ENCODE data around the gene MAPK6. TPM values are rescaled to one million over a fixed set of nuclear protein-coding genes. Genes with fewer than 3 reads are reported as not detected.

MAPK6 gene
- total and polyA plus RNA-seq, 2 donors (not counting 1 experiment from before 2014, with no cell fraction given) = 3.2 to 17.9 TPM

DNA sequence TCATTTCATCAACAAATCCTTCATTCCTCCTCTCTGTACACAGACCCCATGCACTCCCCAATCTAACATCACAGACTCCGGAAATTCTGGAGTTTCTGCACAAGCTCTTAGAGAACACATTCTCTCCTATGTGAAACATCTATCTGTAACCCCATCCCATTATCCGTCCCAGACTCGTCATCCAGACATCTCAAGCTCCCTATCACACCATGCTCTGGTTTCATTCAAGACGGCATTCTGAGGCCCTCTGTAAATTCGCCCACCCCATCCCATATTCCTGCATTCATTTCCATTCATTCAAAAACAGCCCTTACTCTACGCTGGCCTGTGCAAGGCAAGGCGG, 48.0 kb upstream of the MAPK6 start:
- Histone ChIP-seq H3K4me3 (ENCODE audit: control extremely low read depth in 1 of 5, extremely low read depth in 1 of 5, insufficient read depth in 1 of 5, low read depth in 2 of 5, low read length in 4 of 5) (peak overlapping the region; percentile 53 to 96 (median 90)), H4K20me1 (ENCODE audit: control insufficient read depth, insufficient read depth, low read length, poor library complexity, severe bottlenecking) (no peaks in the 10 kb centered on the region), H3K27ac (ENCODE audit: low read length in 2 of 2) (peak overlapping the region; percentile 46 to 78), H3K27me3 (replicated peaks in 1 of 4; ENCODE audit: control extremely low read depth in 1 of 4, control insufficient read depth in 3 of 4, insufficient read depth in 4 of 4, low read length in 3 of 4) (no peaks in the 10 kb centered on the region), H3K36me3 (replicated peaks in 1 of 2; ENCODE audit: control extremely low read depth in 1 of 2, control insufficient read depth in 1 of 2, extremely low read depth in 1 of 2, insufficient read depth in 2 of 2, low read length in 1 of 2) (no peaks in the 10 kb centered on the region), H3K4me1 (ENCODE audit: control insufficient read depth in 2 of 2, insufficient read depth in 2 of 2, low read length in 2 of 2) (peaks cover 7 to 14% of the 10 kb centered on the region in 2 donors), H2AFZ (ENCODE audit: insufficient read depth, low read depth, low read length, poor library complexity, severe bottlenecking) (peak overlapping the region; percentile 92), H3K9me3 (ENCODE audit: control extremely low read depth in 1 of 3, control insufficient read depth in 2 of 3, insufficient read depth in 1 of 3, low read length in 2 of 3) (peaks cover 0 to 27% (median 11%) of the 10 kb centered on the region in 3 donors), H3K4me2 (replicated peaks; ENCODE audit: low read depth, low read length, poor library complexity, severe bottlenecking) (peak overlapping the region; percentile 81), H3K79me2 (ENCODE audit: control insufficient read depth, insufficient read depth, low read length) (peaks cover 48% of the 10 kb centered on the region), H3K9ac (ENCODE audit: low read length) (peak overlapping the region; percentile 89)
- no peak for TF ChIP-seq EZH2 (IDR thresholded peaks at IDR 0.05; ENCODE audit: borderline replicate concordance, insufficient read depth, low read depth, low read length, poor library complexity, severe bottlenecking)
- TF ChIP-seq, protein P1, sequence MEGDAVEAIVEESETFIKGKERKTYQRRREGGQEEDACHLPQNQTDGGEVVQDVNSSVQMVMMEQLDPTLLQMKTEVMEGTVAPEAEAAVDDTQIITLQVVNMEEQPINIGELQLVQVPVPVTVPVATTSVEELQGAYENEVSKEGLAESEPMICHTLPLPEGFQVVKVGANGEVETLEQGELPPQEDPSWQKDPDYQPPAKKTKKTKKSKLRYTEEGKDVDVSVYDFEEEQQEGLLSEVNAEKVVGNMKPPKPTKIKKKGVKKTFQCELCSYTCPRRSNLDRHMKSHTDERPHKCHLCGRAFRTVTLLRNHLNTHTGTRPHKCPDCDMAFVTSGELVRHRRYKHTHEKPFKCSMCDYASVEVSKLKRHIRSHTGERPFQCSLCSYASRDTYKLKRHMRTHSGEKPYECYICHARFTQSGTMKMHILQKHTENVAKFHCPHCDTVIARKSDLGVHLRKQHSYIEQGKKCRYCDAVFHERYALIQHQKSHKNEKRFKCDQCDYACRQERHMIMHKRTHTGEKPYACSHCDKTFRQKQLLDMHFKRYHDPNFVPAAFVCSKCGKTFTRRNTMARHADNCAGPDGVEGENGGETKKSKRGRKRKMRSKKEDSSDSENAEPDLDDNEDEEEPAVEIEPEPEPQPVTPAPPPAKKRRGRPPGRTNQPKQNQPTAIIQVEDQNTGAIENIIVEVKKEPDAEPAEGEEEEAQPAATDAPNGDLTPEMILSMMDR (IDR thresholded peaks at IDR 0.05) = no peak
- Mint-ChIP-seq H3K9me3 (ENCODE audit: insufficient read depth) (peaks cover 3% of the 10 kb centered on the region), H3K4me3 (peak overlapping the region; percentile 96), H3K27ac (peak overlapping the region; percentile 96), H3K27me3 (no peaks in the 10 kb centered on the region), H3K4me1 (peaks cover 23% of the 10 kb centered on the region)
- no peak for DNase-seq
- ChIA-PET CTCF (interaction anchor here (0.6 to 2.7 kb wide), 4 partner anchors 17 to 259 kb away, joined by 3 to 22 read pairs (median 3); no protein-coding TSS in a partner anchor), POLR2A (interaction anchor here (1.0 to 1.3 kb wide), 3 partner anchors 49 to 708 kb away, joined by 3 to 4 read pairs (median 3); no protein-coding TSS in a partner anchor)
- intact Hi-C loops (cut with micrococcal nuclease) = loop anchor here (1.0 to 2.0 kb wide), 2 partner anchors 48 to 142 kb away; partner anchors contain the start of genes MAPK6 and TMOD3
- 1% methylated on average over 7 of the region's 7 CpGs for WGBS (ENCODE audit: insufficient coverage)
- no peak for ATAC-seq (ENCODE audit: low read depth)
